H1 (cell line): Measurements from ENCODE around the gene GRIA3.

Experiments
- POLR2A ChIP-seq, 2 experiments: IDR thresholded peaks; 1 replicate in 1 of 2; 2 replicates in 1 of 2; pipeline ENCODE4 v1.6.1; 2011; ENCODE audit warnings: low read depth in 2 of 2, low read length in 2 of 2, mild to moderate bottlenecking in 2 of 2; ENCODE audit errors: control extremely low read depth in 1 of 2
- RFX5 ChIP-seq: IDR thresholded peaks from 2 replicates; pipeline ENCODE4 v1.6.1; 2011; ENCODE audit warnings: low read depth, low read length, improper control_type of control experiment, borderline replicate concordance
- SP1 ChIP-seq: IDR thresholded peaks from 2 replicates; pipeline ENCODE4 v1.6.1; 2011; ENCODE audit warnings: low read depth, low read length
- YY1 ChIP-seq: IDR thresholded peaks from 2 replicates; pipeline ENCODE4 v1.6.1; 2011; ENCODE audit warnings: low read depth, mild to moderate bottlenecking, low read length
- TF ChIP-seq, protein P1 (sequence below), 3 experiments: IDR thresholded peaks; 1 replicate in 2 of 3; 2 replicates in 1 of 3; pipeline versions ENCODE4 v1.5.1 to v1.6.1; 2011; ENCODE audit warnings: low read length in 3 of 3, mild to moderate bottlenecking in 3 of 3, inconsistent platforms in 2 of 3, low read depth in 1 of 3, moderate library complexity in 1 of 3; ENCODE audit not compliant: insufficient read depth in 1 of 3; ENCODE audit errors: control extremely low read depth in 1 of 3
- TF ChIP-seq, protein P2 (sequence below): IDR thresholded peaks from 2 replicates; pipeline ENCODE4 v1.6.1; 2011; ENCODE audit warnings: low read length, improper control_type of control experiment

GRCh38 chrX:123140454-123140853 is 43.6 kb upstream of the GRIA3 start:
- TF ChIP-seq YY1 (no peak), POLR2A (IDR thresholded peaks at IDR 0.05; ENCODE audit: control extremely low read depth in 1 of 2, low read depth in 2 of 2, low read length in 2 of 2) (no peak), RFX5 (no peak), SP1 (no peak)
- TF ChIP-seq, protein P1, sequence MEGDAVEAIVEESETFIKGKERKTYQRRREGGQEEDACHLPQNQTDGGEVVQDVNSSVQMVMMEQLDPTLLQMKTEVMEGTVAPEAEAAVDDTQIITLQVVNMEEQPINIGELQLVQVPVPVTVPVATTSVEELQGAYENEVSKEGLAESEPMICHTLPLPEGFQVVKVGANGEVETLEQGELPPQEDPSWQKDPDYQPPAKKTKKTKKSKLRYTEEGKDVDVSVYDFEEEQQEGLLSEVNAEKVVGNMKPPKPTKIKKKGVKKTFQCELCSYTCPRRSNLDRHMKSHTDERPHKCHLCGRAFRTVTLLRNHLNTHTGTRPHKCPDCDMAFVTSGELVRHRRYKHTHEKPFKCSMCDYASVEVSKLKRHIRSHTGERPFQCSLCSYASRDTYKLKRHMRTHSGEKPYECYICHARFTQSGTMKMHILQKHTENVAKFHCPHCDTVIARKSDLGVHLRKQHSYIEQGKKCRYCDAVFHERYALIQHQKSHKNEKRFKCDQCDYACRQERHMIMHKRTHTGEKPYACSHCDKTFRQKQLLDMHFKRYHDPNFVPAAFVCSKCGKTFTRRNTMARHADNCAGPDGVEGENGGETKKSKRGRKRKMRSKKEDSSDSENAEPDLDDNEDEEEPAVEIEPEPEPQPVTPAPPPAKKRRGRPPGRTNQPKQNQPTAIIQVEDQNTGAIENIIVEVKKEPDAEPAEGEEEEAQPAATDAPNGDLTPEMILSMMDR (IDR thresholded peaks at IDR 0.05; ENCODE audit: control extremely low read depth in 1 of 3, insufficient read depth in 1 of 3, low read depth in 1 of 3, low read length in 3 of 3), result no peak
- TF ChIP-seq, protein P2, sequence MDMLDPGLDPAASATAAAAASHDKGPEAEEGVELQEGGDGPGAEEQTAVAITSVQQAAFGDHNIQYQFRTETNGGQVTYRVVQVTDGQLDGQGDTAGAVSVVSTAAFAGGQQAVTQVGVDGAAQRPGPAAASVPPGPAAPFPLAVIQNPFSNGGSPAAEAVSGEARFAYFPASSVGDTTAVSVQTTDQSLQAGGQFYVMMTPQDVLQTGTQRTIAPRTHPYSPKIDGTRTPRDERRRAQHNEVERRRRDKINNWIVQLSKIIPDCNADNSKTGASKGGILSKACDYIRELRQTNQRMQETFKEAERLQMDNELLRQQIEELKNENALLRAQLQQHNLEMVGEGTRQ, result no peak
